Endothelial cell of umbilical vein (primary cell): ENCODE results near the gene CYP17A1. TPM values are rescaled to one million over a fixed set of nuclear protein-coding genes. Genes with fewer than 3 reads are reported as not detected.
"Not testable (repeated sequence)": the region's sequence is repeated elsewhere in the genome, so short reads cannot be mapped to it uniquely, and the experiment has no call there.

Experiments
- BruUV-seq: library from RNA; stranded (reverse); fragments of 400-500 nt; replicated peaks from 2 replicates; lab custom pipeline; 2021; lab: Mats Ljungman, UMichigan
- CTCF ChIA-PET: fragments of 300-600, 350-600 bp; sonication (Branson Sonifier 250); formaldehyde crosslinking; loops from one replicate; lab custom pipeline; 2021; ENCODE audit warnings: antibody characterized with exemption, inconsistent platforms; lab: Charles Lee
- POLR2A ChIA-PET: fragments of 300-600, 350-600 bp; sonication (Branson Sonifier 250); formaldehyde crosslinking; loops from one replicate; lab custom pipeline; 2021; ENCODE audit warnings: antibody characterized with exemption, inconsistent platforms; lab: Charles Lee
- DNase-seq: peaks from one replicate; pipeline ENCODE4 v3.0.0-alpha.2; 2011; ENCODE audit warnings: low read depth, low spot score
- FAIRE-seq: peaks from 2 replicates; lab custom pipeline; 2011; peaks lifted over from hg19 to GRCh38; lab: Jason Lieb, UNC
- H2AFZ ChIP-seq: 2 replicates; pipeline ENCODE4 v1.6.0; 2012; ENCODE audit warnings: low read depth, low read length, control low read depth, inconsistent platforms
- H3K27ac ChIP-seq: 2 replicates; pipeline ENCODE4 v1.5.1; 2011; ENCODE audit warnings: low read depth, mild to moderate bottlenecking, control low read depth, low read length, moderate library complexity; ENCODE audit not compliant: insufficient read depth
- H3K27me3 ChIP-seq, 2 experiments: 2 replicates each; pipeline versions ENCODE4 v1.6.0 to v1.6.1; 2011; ENCODE audit warnings: low read length in 2 of 2, mixed read lengths in 1 of 2; ENCODE audit not compliant: control insufficient read depth in 2 of 2, insufficient read depth in 2 of 2
- H3K36me3 ChIP-seq, 2 experiments: 2 replicates in 1 of 2; 3 replicates in 1 of 2; pipeline ENCODE4 v1.5.1; 2011; ENCODE audit warnings: low read length in 2 of 2, mild to moderate bottlenecking in 1 of 2, moderate library complexity in 1 of 2; ENCODE audit not compliant: control insufficient read depth in 2 of 2, insufficient read depth in 2 of 2; ENCODE audit errors: extremely low read depth in 1 of 2
- H3K4me1 ChIP-seq: 3 replicates; pipeline ENCODE4 v1.5.1; 2011; ENCODE audit warnings: mild to moderate bottlenecking, low read length; ENCODE audit not compliant: control insufficient read depth, insufficient read depth; ENCODE audit errors: extremely low read depth
- H3K4me2 ChIP-seq: 2 replicates; pipeline ENCODE4 v1.6.1; 2011; ENCODE audit warnings: low read length, control low read depth, mixed read lengths; ENCODE audit not compliant: insufficient read depth
- H3K4me3 ChIP-seq, 3 experiments: fragments of 200-600 bp in 1 of 3; sonication (generic), shearing (Covaris generic) in 1 of 3; replicated peaks in 1 of 3; 2 replicates each; pipeline ENCODE4 v1.5.1; 2011 to 2016; ENCODE audit warnings: control low read depth in 3 of 3, low read length in 3 of 3, mild to moderate bottlenecking in 2 of 3, inconsistent platforms in 1 of 3, low read depth in 1 of 3, moderate library complexity in 1 of 3; ENCODE audit not compliant: insufficient read depth in 1 of 3
- H3K79me2 ChIP-seq: 2 replicates; pipeline ENCODE4 v1.6.0; 2012; ENCODE audit warnings: low read length, inconsistent platforms; ENCODE audit not compliant: control insufficient read depth, insufficient read depth
- H3K9ac ChIP-seq: replicated peaks from 2 replicates; pipeline ENCODE3; 2011; ENCODE audit warnings: low read length, control low read depth; ENCODE audit not compliant: insufficient read depth; ENCODE audit errors: extremely low read depth
- H3K9me1 ChIP-seq: replicated peaks from 3 replicates; pipeline ENCODE4 v1.6.0; 2011; ENCODE audit warnings: mild to moderate bottlenecking, low read length; ENCODE audit not compliant: control insufficient read depth, insufficient read depth; ENCODE audit errors: extremely low read depth
- H3K9me3 ChIP-seq: replicated peaks from 2 replicates; pipeline ENCODE4 v1.5.1; 2012; ENCODE audit warnings: low read length, inconsistent platforms; ENCODE audit not compliant: control insufficient read depth, insufficient read depth
- H4K20me1 ChIP-seq: replicated peaks from 2 replicates; pipeline ENCODE3; 2011; ENCODE audit warnings: mild to moderate bottlenecking, low read length; ENCODE audit not compliant: control insufficient read depth, insufficient read depth; ENCODE audit errors: extremely low read depth
- CTCF ChIP-seq, 2 donors: IDR thresholded peaks; 1 replicate in 1 of 2; 2 replicates in 1 of 2; pipeline ENCODE4 v1.5.1; 2011; ENCODE audit warnings: low read length in 2 of 2, mild to moderate bottlenecking in 2 of 2, moderate library complexity in 2 of 2, control low read depth in 1 of 2, inconsistent platforms in 1 of 2, low read depth in 1 of 2; ENCODE audit not compliant: insufficient read depth in 1 of 2; ENCODE audit errors: extremely low read depth in 1 of 2
- FOS ChIP-seq: IDR thresholded peaks from 2 replicates; pipeline ENCODE4 v1.6.1; 2011; ENCODE audit warnings: mild to moderate bottlenecking, low read length, moderate library complexity, borderline replicate concordance; ENCODE audit not compliant: insufficient read depth
- GATA2 ChIP-seq: IDR thresholded peaks from 2 replicates; pipeline ENCODE4 v1.7.0; 2011; ENCODE audit warnings: low read depth, mild to moderate bottlenecking, moderate library complexity, mixed read lengths, low read length; ENCODE audit not compliant: insufficient read length, insufficient read depth
- JUN ChIP-seq: IDR thresholded peaks from 2 replicates; pipeline ENCODE4 v1.6.1; 2011; ENCODE audit warnings: borderline replicate concordance, low read depth; ENCODE audit not compliant: insufficient read length, insufficient read depth
- dilution Hi-C: fragments of 300-500 bp; cut with MboI; formaldehyde crosslinking; loops from one replicate; pipeline ENCODE4 v1.15.0; 2019; ENCODE audit warnings: low sequenced_read_pairs; ENCODE audit not compliant: extremely low pct_ligation_motif_present
- intact Hi-C: fragments of 100-400 bp; cut with micrococcal nuclease; formaldehyde crosslinking; loops from one replicate; pipeline ENCODE4 v1.10.0; 2022
- polyA plus RNA-seq, 4 experiments: library from polyadenylated mRNA; depleted of rRNA in 3 of 4; stranded (reverse) in 3 of 4; unstranded in 1 of 4; fragments of >200 nt; gene quantifications; 2 replicates each; pipeline versions ENCODE4 v1.2.1 to v1.2.3, GENCODE V29; 2011 to 2012; ENCODE audit warnings: missing spikeins in 1 of 4
- total RNA-seq: library from RNA; stranded (reverse); gene quantifications from 2 replicates; pipeline ENCODE4 v1.2.3, GENCODE V29; 2021

CYP17A1 gene
- total and polyA plus RNA-seq, 2 donors (not counting 3 experiments of a cell fraction or from before 2014, with no cell fraction given): not detected

- Histone ChIP-seq H3K9me3 (no peaks in the 10 kb centered on the region), H2AFZ (no peak overlapping the region), H3K27ac (no peak overlapping the region), H4K20me1 (no peaks in the 10 kb centered on the region), H3K27me3 (no peaks in the 10 kb centered on the region), H3K79me2 (peaks cover 15% of the 10 kb centered on the region), H3K4me1 (peaks cover 3% of the 10 kb centered on the region), H3K9me1 (no peaks in the 10 kb centered on the region), H3K36me3 (peaks cover 3 to 6% of the 10 kb centered on the region in 2 experiments), H3K4me2 (no peak overlapping the region), H3K4me3 (no peak overlapping the region), H3K9ac (no peak overlapping the region)
- CTCF ChIA-PET: no interaction called here
- dilution Hi-C loops (no loop called here), intact Hi-C loops (no loop called here)
- FAIRE-seq: no peak
- DNase-seq: no peak
- BruUV-seq: no TSS peak
- POLR2A ChIA-PET: no interaction called here
- TF ChIP-seq CTCF (IDR thresholded peaks at IDR 0.05; ENCODE audit: extremely low read depth in 1 of 2, insufficient read depth in 1 of 2, low read depth in 1 of 2, low read length in 2 of 2) (no peak), GATA2 (no peak)
Observed at GRCh38 chr10:102856758-102857424, 19.7 kb upstream of the CYP17A1 start.

GRCh38 chr10:102855731-102856436 is 18.7 kb upstream of the CYP17A1 start:
- dilution Hi-C loops, H4K20me1 ChIP-seq, H3K27me3 ChIP-seq, H3K36me3 ChIP-seq, H3K4me3 ChIP-seq, H3K9me3 ChIP-seq, H3K9me1 ChIP-seq, POLR2A ChIA-PET, H3K9ac ChIP-seq, H3K4me2 ChIP-seq, BruUV-seq, CTCF ChIA-PET, H3K4me1 ChIP-seq, H3K27ac ChIP-seq: not testable (repeated sequence)
- intact Hi-C loops: loop anchor here (2.0 kb wide), 1 partner anchor 79 kb away; no protein-coding TSS in a partner anchor
- TF ChIP-seq FOS (peak; percentile 47), JUN (peak; percentile 35)
- Histone ChIP-seq H3K79me2 (peaks cover 15% of the 10 kb centered on the region), H2AFZ (peak overlapping the region; percentile 42)
- FAIRE-seq (peak; percentile 40), DNase-seq (peak; percentile 15)

GRCh38 chr10:102853237-102853636 is 16.0 kb upstream of the CYP17A1 start:
- dilution Hi-C loops, H3K4me2 ChIP-seq, H3K9me3 ChIP-seq, POLR2A ChIA-PET, H3K4me3 ChIP-seq, H4K20me1 ChIP-seq, H3K27me3 ChIP-seq, FAIRE-seq, H3K4me1 ChIP-seq, H3K36me3 ChIP-seq, intact Hi-C loops, H3K27ac ChIP-seq, DNase-seq, BruUV-seq, H2AFZ ChIP-seq, H3K9me1 ChIP-seq, CTCF ChIA-PET, H3K9ac ChIP-seq: not testable (repeated sequence)
- H3K79me2 ChIP-seq: peaks cover 15% of the 10 kb centered on the region
